CD4-positive, alpha-beta T cell treated with Interleukin-17A for 4 hours (primary cell): ENCODE measurements around the gene IRS2.
"Not testable (repeated sequence)": the region's sequence is repeated elsewhere in the genome, so short reads cannot be mapped to it uniquely, and the experiment has no call there.

ENCODE experiments used
- DNase-seq: peaks from one replicate; pipeline ENCODE4 v3.0.0-alpha.2; 2020; ENCODE audit warnings: mixed read lengths

Gene IRS2

GRCh38 chr13:109749365-109749764 lies 37.0 kb downstream of the IRS2 start:
- no peak for DNase-seq

DNA sequence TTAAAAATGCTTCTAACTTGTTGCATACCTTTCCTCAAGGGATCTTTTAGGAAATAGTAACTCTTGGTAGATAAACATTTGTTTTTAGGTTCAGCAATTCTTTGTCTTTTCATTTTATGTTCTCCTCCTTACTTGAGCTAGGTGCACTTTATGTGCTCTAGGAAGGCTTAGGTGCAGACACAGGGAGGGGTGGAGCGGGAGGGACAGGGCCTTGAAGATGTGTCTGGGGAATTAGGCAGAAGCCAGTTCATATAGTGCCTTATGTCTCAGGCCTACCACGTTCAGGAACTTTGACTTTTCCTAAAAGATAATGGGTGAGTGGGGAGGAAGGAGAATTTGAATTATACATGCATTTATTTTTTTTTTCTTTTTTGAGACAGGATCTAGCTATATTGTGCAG lies 37.7 kb downstream of the IRS2 start:
- no peak for DNase-seq

- DNase-seq, result no peak
These were observed 38.9 kb downstream of the IRS2 start for GRCh38 chr13:109747524-109747923.

DNA sequence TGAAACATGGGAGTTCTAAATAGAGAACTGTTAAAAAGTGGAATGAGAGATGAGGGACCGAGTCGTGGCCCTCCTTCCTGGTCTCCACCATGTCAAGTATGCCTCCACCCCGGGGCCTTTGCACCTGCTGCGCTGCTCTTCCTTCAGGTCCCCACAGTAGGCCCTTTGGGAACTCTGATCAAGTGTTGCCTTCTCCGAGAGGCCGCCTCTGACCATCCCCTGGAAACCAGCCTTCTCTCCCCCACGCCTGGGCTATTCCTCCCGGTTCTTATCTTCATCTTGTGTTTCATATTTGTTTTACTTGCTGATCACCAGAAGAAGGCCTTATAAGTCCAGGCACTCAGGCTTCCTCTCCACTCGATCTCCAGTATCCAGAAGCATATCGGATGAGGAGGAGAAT lies 40.0 kb downstream of the IRS2 start:
- DNase-seq, result no peak

GRCh38 chr13:109745702-109746101 lies 40.7 kb downstream of the IRS2 start:
- no peak for DNase-seq

- DNase-seq, result no peak
These were observed 41.3 kb downstream of the IRS2 start for GRCh38 chr13:109745060-109745459.

GRCh38 chr13:109744512-109745051 lies 41.8 kb downstream of the IRS2 start:
- no peak for DNase-seq

DNA sequence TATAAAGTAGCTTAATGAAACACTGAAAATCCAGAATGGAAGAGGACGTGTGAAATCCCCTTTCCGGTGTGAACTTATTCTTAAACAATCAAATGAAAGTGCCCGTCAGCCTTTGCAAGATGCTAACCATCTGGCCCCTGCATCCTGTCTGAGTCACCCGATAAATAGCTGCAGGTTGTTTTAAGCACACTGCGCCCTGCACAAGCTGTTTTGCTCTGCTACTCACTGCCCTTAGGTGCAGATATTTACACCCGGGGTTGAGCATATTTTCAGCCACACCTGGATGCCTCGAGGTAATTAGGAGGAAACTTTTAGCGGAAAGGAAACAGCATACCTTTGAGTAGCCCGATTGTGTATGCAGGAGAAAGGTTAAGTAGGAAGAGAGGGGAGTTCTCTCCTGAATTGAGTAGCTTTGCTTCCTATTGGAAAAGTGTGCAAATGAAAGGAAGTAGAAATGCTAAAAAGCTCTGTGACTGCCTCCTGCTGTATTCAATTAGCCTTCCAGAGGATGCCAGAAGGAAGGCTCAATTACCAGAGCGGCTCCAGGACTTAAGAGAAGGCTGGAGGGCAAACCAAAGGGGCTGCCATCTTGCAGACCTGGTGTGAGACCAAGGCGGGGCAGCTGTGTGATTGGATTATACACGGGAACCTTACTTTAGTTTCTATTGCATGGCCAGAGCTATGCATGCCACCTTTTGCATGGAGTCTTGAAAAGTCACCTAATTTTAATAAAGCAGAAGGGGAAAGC lies 42.5 kb downstream of the IRS2 start:
- DNase-seq, result peak; percentile 17

GRCh38 chr13:109741966-109742365 lies 44.4 kb downstream of the IRS2 start:
- no peak for DNase-seq

- no peak for DNase-seq
These were observed 45.7 kb downstream of the IRS2 start for GRCh38 chr13:109740721-109741120.

- no peak for DNase-seq
These were observed 46.3 kb downstream of the IRS2 start for GRCh38 chr13:109740121-109740520.

- no peak for DNase-seq
These were observed 48.1 kb downstream of the IRS2 start for GRCh38 chr13:109738298-109738746.

DNA sequence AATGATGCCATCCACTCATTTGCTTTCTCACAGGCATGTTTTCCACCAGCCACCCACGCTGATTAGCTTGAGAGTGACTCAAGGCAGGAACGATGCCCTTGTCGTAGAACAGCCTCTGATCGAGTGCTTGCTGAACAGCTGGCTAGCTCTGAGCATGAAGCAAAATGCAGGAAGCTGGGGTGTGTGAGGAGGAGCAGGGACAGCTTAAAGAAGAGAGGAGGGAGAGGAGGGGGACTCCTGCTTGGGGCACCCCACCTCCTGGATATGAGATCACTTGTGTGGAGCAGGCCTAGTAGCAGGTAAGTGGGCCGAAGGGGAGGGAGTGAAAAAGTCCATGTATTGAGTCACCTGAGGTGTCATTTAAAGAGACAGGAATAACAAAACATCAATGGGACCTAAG lies 48.8 kb downstream of the IRS2 start:
- DNase-seq, result no peak

DNA sequence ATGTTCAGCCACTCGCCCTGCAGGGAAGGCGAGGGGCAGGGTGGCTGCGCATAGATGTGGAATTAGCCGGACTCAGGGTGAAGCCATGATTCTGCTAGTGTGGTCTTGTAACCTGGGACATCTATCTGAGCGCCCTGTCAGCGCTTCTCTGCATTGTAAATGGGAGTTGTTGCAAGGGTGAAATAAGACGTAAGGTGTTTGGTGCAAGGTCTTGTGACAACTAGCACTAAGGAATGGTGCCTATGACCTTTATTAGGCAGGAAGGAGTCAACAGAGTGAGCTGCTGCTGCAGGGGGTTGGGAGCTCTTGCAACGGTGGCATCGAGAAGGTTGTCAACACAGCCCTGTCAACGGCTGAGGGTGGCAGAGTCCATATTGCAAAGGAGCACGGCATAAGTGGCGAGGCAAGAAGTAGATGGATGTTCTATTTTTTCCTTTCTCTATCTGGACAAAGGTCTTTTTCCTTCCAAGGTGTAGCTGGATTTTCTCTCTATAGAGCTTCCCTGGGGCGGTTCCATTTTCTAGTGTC lies 49.3 kb downstream of the IRS2 start:
- DNase-seq, result no peak

DNA sequence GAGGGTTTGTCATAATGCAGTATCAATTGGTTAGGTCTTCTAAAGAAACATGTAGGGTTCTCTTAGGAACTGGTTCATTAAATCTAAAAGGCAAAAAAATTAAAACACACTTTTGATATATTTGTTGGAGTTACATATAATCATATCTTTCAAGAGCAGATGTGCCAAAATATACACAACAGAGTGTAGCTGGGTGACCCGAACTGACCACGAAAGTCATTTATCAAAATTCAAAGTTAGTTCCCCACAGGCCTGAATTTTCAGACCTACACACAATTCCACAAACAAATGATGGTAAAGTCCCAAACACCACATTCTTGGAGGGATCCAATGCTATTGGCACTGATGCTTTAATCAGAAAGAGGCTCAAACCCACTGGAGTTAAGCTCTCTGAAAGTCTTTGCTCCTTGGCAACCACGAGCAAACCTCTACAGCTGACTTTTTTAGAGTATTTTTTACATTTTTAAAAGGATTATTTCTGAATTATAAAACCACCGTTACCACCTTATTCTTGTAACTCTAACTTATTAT lies 50.9 kb downstream of the IRS2 start:
- DNase-seq, result no peak

DNA sequence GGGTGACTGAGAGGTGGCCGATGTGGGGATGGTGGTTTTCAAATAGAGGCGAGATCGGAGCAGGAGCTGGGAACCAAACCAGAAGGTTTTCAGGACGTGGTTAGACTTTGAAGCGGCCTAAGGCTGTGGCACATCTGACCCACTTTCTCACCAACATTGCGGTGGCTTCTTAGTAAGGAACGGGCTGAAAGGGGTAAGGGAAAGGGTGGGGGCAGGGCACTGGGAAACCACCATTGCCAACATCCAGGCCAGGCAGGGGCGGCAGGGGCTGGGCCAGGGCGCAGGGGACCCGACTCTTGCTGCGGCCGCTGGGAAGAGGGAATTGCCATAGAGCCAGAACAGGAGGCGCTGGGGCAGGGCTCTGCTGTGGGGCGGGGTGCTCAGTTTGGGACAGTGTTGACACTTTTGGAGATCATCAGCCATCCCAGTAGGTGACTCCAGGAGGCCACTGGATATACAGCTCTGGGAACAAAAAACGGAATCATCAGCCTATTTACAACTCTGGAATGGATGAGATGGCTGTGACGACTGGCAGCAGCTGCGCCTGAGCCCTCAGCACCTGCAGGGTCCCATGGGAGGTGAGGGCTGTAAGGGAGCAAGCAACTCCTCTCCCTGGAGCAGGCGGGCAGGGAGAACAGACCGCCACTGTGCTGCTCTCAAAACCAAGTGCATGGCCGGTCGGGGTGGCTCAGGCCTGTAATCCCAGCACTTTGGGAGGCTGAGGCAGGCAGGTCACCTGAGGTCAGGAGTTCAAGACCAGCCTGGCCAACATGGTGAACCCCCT lies 52.2 kb downstream of the IRS2 start:
- no peak for DNase-seq

DNA sequence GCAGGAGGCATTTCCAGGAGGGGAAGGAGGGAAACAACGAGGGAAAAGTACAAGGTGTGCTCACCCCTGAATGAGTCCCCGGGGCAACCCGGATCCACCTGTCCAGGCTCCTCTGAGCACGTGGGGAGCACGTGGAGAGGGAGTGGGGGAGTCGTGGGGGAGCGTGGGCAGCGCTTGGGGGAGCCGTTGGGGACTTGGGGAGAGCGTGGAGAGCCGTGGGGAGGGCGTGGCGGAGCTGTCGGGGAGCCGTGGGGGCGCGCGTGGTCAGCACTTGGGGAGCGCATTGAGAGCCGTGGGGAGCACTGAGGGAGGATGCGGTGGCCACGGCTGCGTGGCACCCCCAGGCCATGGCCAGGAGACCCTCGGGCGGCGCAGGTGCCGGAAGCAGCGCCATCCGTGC lies 52.8 kb downstream of the IRS2 start:
- DNase-seq, result no peak

GRCh38 chr13:109732470-109733170 lies 53.8 kb downstream of the IRS2 start:
- DNase-seq, result not testable (repeated sequence)

- DNase-seq, result no peak
These were observed 55.5 kb downstream of the IRS2 start for GRCh38 chr13:109730812-109731335.

GRCh38 chr13:109728791-109729731 lies 57.3 kb downstream of the IRS2 start:
- no peak for DNase-seq

DNA sequence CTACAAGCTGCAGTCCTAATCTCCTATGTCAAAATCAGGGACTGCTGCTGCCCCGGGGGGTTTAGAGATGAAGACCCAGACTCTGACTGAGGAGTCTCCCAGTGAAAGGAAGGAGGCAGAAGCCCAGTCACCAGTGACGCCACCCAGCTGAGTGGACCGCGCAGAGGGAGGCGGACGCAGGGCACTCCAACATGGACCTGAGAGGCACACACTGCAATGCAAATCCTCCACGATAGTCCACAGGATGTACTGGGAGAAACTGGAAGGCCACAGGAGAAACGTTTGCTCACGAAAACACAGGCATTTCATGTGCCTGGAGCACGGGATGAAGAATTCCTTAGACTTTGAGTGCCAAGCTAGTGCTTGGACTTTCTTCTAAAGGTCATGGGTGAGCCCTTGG lies 58.3 kb downstream of the IRS2 start:
- DNase-seq, result no peak
